Pericardium fibroblast (primary cell): ENCODE measurements around the gene OR10X1. TPM values are rescaled to one million over a fixed set of nuclear protein-coding genes. Genes with fewer than 3 reads are reported as not detected.

ENCODE experiments used
- total RNA-seq: library from RNA; depleted of rRNA; stranded (reverse); fragments of >200 nt; gene quantifications from 2 replicates; pipeline ENCODE4 v1.2.3, GENCODE V29; 2015

Gene OR10X1, protein sequence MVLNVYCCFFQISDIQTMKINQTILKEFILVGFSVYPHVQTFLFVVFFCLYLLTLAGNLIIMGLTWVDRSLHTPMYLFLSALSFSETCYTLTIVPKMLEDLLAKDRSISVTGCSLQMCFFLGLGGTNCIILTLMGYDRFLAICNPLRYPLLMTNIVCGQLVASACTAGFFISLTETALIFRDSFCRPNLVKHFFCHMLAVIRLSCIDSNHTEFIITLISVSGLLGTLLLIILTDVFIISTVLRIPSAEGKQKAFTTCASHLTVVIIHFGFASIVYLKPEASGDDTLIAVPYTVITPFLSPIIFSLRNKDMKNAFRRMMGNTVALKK
- not detected in 2 replicates for total RNA-seq

DNA sequence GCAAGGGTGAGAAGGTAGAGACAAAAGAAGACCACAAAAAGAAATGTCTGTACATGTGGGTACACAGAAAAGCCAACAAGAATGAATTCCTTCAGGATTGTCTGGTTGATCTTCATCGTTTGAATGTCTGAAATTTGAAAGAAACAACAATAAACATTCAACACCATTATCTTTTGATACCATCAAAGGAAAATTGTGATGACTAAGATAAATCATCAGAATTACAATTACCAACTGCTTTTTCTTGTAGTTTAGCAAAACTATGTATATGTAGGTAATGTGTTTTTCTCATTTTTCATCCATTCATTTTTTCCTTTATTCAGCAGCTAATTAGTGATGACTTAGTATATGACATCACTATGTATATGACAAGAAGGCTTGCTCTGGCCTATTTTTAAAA lies at the start of gene OR10X1:
Gene OR10X1 (minus strand): TSS at position 167 of the 400 bp plus-strand sequence. CDS start 0 bp downstream, at position 167.

DNA sequence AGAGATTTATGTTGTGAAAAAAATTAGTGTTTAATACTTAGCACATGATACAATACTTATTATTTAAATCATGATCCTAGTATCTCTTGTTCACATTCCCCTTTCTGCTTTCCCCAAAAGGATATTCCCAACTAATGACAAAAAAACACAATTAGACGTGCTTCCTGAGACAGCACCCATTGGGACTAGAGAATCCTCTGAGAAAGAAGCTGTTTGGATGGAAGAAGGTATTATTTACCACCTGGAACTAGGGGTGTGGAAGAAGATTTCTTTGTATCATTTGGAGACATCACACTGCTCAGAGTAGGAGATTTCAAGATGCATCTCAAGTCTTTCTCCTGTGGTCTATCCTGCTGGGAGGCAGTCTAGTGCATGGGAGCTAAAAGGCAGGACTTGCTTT lies 25.3 kb upstream of the OR10X1 start, which contains the start of gene OR10Z1:
Gene OR10Z1 (plus strand): TSS at position 301 of the 400 bp plus-strand sequence. CDS start 1,171 bp downstream, outside the sequence.

DNA sequence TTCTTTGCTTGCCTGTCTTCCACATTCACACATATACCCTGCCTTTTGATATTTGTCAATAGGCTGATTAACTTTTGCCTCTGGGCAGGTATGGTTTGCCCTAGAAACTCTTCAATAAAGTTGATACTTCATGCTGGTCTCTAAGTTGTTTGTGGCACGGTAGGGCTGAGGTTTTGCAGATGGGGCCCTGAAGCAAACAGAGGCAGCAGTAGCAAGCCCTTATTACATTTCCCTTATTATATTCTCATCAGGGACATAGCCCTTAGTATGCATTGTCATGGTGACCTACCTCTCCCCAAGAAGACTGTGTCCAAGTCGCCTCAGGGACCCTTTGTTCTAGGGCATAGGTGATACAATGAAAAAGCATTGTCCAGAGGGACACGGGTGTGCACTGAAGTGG lies 9.2 kb downstream of the OR10X1 start, which contains the start of gene OR6P1:
Gene OR6P1 (minus strand): TSS at position 101 of the 400 bp plus-strand sequence. CDS start 6,976 bp downstream, outside the sequence.

DNA sequence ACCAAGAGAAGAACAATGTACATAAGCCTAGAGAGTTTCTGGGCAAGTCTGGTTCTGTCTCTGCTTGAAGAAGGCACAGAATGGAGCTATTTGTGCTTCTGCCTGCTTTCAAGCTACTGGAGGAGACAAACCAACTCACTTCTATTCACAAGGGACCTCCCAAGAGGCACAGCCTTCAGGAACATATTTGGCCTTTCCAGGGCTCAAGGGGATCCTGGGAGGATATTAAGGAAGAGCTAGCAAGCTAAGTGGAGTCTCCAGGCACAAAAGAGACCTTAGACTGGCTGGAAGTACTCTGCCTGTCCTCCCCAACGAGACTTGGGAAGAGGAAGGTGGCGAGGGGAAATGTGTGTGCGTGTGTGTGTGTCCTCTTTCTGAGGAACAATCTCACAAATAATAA lies 25.3 kb downstream of the OR10X1 start, which contains the start of gene OR6Y1:
Gene OR6Y1 (minus strand): TSS at position 54 of the 400 bp plus-strand sequence. CDS start 6,300 bp downstream, outside the sequence.

Other genes starting within 250 kb of the OR10X1 start
- gene CD1B, start 248.4 kb downstream of the OR10X1 start, total RNA-seq = not detected in 2 replicates
- gene CD1E, start 226.0 kb downstream of the OR10X1 start, total RNA-seq = not detected in 2 replicates
- not detected in 2 replicates for gene OR10T2, start 180.4 kb downstream of the OR10X1 start, total RNA-seq
- gene OR10K2, start 153.7 kb downstream of the OR10X1 start, total RNA-seq = not detected in 2 replicates
- gene OR10K1, start 118.1 kb downstream of the OR10X1 start, total RNA-seq = not detected in 2 replicates
- not detected in 2 replicates for gene OR10R2, start 107.7 kb downstream of the OR10X1 start, total RNA-seq
- not detected in 2 replicates for gene OR6Y1, start 25.5 kb downstream of the OR10X1 start, total RNA-seq
- not detected in 2 replicates for gene OR6P1, start 9.3 kb downstream of the OR10X1 start, total RNA-seq
- not detected in 2 replicates for gene OR10Z1, start 25.4 kb upstream of the OR10X1 start, total RNA-seq
- gene SPTA1, start 106.8 kb upstream of the OR10X1 start, total RNA-seq = under 0.01 and 0.09 TPM in 2 replicates
- gene OR6K2, start 120.8 kb upstream of the OR10X1 start, total RNA-seq = not detected in 2 replicates
- not detected in 2 replicates for gene OR6K3, start 140.8 kb upstream of the OR10X1 start, total RNA-seq
- gene OR6K6, start 174.8 kb upstream of the OR10X1 start, total RNA-seq = not detected in 2 replicates
- not detected in 2 replicates for gene OR6N1, start 192.3 kb upstream of the OR10X1 start, total RNA-seq
- not detected in 2 replicates for gene OR6N2, start 201.3 kb upstream of the OR10X1 start, total RNA-seq